HCT116 (cell line): Measurements from ENCODE around the gene SRSF2.
A peak's percentile ranks its signal among the peaks of the same experiment; 100 is the strongest.
"Not testable (repeated sequence)": the region's sequence is repeated elsewhere in the genome, so short reads cannot be mapped to it uniquely, and the experiment has no call there.

Source experiments
- ATF3 ChIP-seq: IDR thresholded peaks from 2 replicates; pipeline ENCODE4 v1.6.1; 2012
- CEBPB ChIP-seq: IDR thresholded peaks from 2 replicates; pipeline ENCODE4 v1.6.1; 2012; ENCODE audit warnings: low read depth
- CTCF ChIP-seq, 3 experiments: fragments of 200-600 bp in 1 of 3; sonication (generic) in 1 of 3; IDR thresholded peaks in 2 of 3; conservative IDR thresholded peaks in 1 of 3; 2 replicates each; pipeline ENCODE4 v1.5.1; 2012 to 2017; ENCODE audit warnings: low read depth in 2 of 3, low read length in 2 of 3, antibody characterized with exemption in 1 of 3, borderline replicate concordance in 1 of 3, control low read depth in 1 of 3, mild to moderate bottlenecking in 1 of 3, mixed read lengths in 1 of 3, mixed run types in 1 of 3, moderate library complexity in 1 of 3; ENCODE audit not compliant: insufficient read depth in 1 of 3
- EGR1 ChIP-seq: IDR thresholded peaks from 2 replicates; pipeline ENCODE4 v1.6.1; 2012; ENCODE audit warnings: low read depth
- EZH2 ChIP-seq: fragments of 200-600 bp; sonication (generic); IDR thresholded peaks from 2 replicates; pipeline ENCODE4 v1.6.1; 2017; ENCODE audit warnings: antibody characterized with exemption, mixed run types
- EZH2phosphoT487 ChIP-seq: fragments of 200-600 bp; IDR thresholded peaks from 2 replicates; pipeline ENCODE4 v1.6.1; 2018; ENCODE audit warnings: antibody characterized with exemption, borderline replicate concordance
- MAX ChIP-seq: IDR thresholded peaks from 2 replicates; pipeline ENCODE4 v1.6.1; 2012
- POLR2A ChIP-seq: IDR thresholded peaks from 2 replicates; pipeline ENCODE4 v1.7.0; 2011; ENCODE audit warnings: borderline replicate concordance; ENCODE audit not compliant: insufficient read depth, insufficient read length; ENCODE audit errors: extremely low read depth
- POLR2AphosphoS5 ChIP-seq: IDR thresholded peaks from 2 replicates; pipeline ENCODE4 v1.6.1; 2011; ENCODE audit warnings: mild to moderate bottlenecking, low read depth, low read length, moderate library complexity
- RAD21 ChIP-seq: IDR thresholded peaks from 2 replicates; pipeline ENCODE4 v1.6.1; 2012; ENCODE audit warnings: low read depth, mild to moderate bottlenecking
- TCF7L2 ChIP-seq: IDR thresholded peaks from 2 replicates; pipeline ENCODE4 v1.7.0; 2011; ENCODE audit warnings: borderline replicate concordance, inconsistent platforms; ENCODE audit not compliant: insufficient read depth, insufficient read length; ENCODE audit errors: extremely low read depth
- ZFX ChIP-seq: fragments of 450-650 bp; IDR thresholded peaks from 2 replicates; pipeline ENCODE4 v1.6.1; 2017

- not testable (repeated sequence) for TF ChIP-seq EZH2; CTCF (IDR thresholded peaks at IDR 0.05 in 2 of 3, conservative IDR thresholded peaks at IDR 0.05 in 1 of 3; ENCODE audit: borderline replicate concordance in 1 of 3, insufficient read depth in 1 of 3, low read depth in 2 of 3, low read length in 2 of 3); ATF3; TCF7L2; RAD21; EGR1; CEBPB; MAX; ZFX; EZH2phosphoT487
- TF ChIP-seq POLR2AphosphoS5 (peak; percentile 42; the same call in 1 of the 2 replicates), POLR2A (peak; percentile 7)
Observed at GRCh38 chr17:76731800-76732733, 5.1 kb downstream of the SRSF2 start.
